BLaER1 treated with 17β-estradiol and CSF1 and Interleukin-3, amounts not matched to agents 10 nM and 100 nM (cell line): ENCODE measurements around the gene NXN.

Experiments
- H3K27ac ChIP-seq, 11 experiments: shearing (Covaris generic); formaldehyde crosslinking; 2 replicates each; pipeline ENCODE4 v1.8.1; 2022
- H3K27me3 ChIP-seq, 11 experiments: shearing (Covaris generic); formaldehyde crosslinking; 2 replicates each; pipeline ENCODE4 v1.8.1; 2022
- H3K36me3 ChIP-seq, 11 experiments: shearing (Covaris generic); formaldehyde crosslinking; 2 replicates each; pipeline ENCODE4 v1.8.1; 2022
- H3K4me1 ChIP-seq, 10 experiments: shearing (Covaris generic); formaldehyde crosslinking; 2 replicates each; pipeline ENCODE4 v1.8.1; 2022
- H3K4me2 ChIP-seq, 11 experiments: shearing (Covaris generic); formaldehyde crosslinking; 2 replicates each; pipeline ENCODE4 v1.8.1; 2022
- H3K4me3 ChIP-seq, 10 experiments: shearing (Covaris generic); formaldehyde crosslinking; 2 replicates each; pipeline ENCODE4 v1.8.1; 2022
- H3K9ac ChIP-seq, 11 experiments: shearing (Covaris generic); formaldehyde crosslinking; 2 replicates each; pipeline ENCODE4 v1.8.1; 2022
- H3K9me3 ChIP-seq, 11 experiments: shearing (Covaris generic); formaldehyde crosslinking; replicated peaks in 1 of 11; 2 replicates each; pipeline ENCODE4 v1.8.1; 2022
- H4K20me1 ChIP-seq, 11 experiments: shearing (Covaris generic); formaldehyde crosslinking; 2 replicates each; pipeline ENCODE4 v1.8.1; 2022
- Cebpa-rat ChIP-seq, 11 experiments: shearing (Covaris generic); IDR thresholded peaks; 2 replicates each; pipeline ENCODE4 v1.8.1; 2022

The NXN gene

GRCh38 chr17:1019451-1019850 lies 39.9 kb upstream of the NXN start:
- Histone ChIP-seq H3K36me3 (peaks cover 0 to 86% (median 0%) of the 10 kb centered on the region in 11 experiments; a peak in 10 of 22 replicates), H4K20me1 (peaks cover 0 to 100% (median 53%) of the 10 kb centered on the region in 11 experiments; a peak in 18 of 22 replicates), H3K9me3 (no peaks in the 10 kb centered on the region), H3K4me3 (0 out of 20 replicates have a peak overlapping the region, but pooled peaks of 1 of the 10 experiments have one; percentile 2), H3K9ac (peak overlapping the region in 8 of 11 experiments; percentile 10 to 52 (median 25); a peak in 11 of 22 replicates), H3K27ac (peak overlapping the region in 1 of 11 experiments; percentile 6; a peak in 1 of 22 replicates), H3K4me1 (peaks cover 22 to 73% (median 62%) of the 10 kb centered on the region in 10 experiments), H3K4me2 (peak overlapping the region; percentile 37 to 90 (median 83); a peak in 21 of 22 replicates), H3K27me3 (no peaks in the 10 kb centered on the region)
- TF ChIP-seq Cebpa-rat (IDR thresholded peaks at IDR 0.05), result no peak

DNA sequence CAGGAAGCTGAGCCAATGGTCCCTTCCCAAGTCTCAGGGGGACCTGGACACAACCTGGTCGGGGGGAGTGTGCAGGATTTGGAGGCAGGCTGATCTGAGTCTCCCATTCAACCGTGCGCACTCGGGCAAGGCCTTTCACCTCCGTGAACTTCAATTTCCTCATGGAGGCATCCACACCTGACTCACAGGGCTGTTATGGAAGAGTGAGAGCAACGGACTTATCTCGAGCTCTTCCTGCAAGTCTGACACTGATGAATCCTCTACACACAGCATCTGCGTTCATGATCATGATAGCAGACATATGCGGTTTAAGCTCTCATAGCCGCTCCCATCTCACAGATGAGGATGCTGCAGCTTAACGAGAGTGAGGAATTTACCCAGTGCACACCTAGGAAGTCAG lies 39.0 kb upstream of the NXN start:
- peaks cover 22 to 76% (median 66%) of the 10 kb centered on the region in 10 experiments for H3K4me1 ChIP-seq
- no peak overlapping the region for H3K4me3 ChIP-seq
- H3K9me3 ChIP-seq, result no peaks in the 10 kb centered on the region
- H3K27me3 ChIP-seq, result no peaks in the 10 kb centered on the region
- H3K4me2 ChIP-seq, result peak overlapping the region in 7 of 11 experiments; percentile 79 to 90 (median 84); a peak in 12 of 22 replicates
- peaks cover 0 to 100% (median 50%) of the 10 kb centered on the region in 11 experiments; a peak in 18 of 22 replicates for H4K20me1 ChIP-seq
- TF ChIP-seq Cebpa-rat (IDR thresholded peaks at IDR 0.05), result no peak
- peak overlapping the region in 3 of 11 experiments; percentile 18 to 52 (median 41); a peak in 2 of 22 replicates for H3K9ac ChIP-seq
- peaks cover 0 to 83% (median 0%) of the 10 kb centered on the region in 11 experiments; a peak in 10 of 22 replicates for H3K36me3 ChIP-seq
- no peak overlapping the region for H3K27ac ChIP-seq

DNA sequence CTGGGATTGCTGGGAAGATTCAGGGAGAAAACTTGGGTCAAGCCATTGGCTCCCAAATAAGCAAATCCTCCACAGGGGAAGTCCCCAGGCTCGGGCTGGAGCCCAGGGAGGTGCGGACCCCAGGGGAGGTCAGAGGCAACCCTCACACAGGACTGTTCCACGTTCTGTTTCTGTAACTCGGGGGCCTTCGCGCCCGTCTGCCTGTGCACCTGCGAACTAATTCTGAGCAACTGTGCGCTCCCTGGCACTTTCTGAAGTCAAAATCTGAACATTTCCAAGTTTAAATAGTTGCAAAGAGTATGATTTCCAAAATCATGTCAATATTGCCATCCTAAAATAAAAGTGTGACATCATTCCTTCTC lies 34.1 kb upstream of the NXN start:
- H3K4me1 ChIP-seq, result peaks cover under 1 to 61% (median 40%) of the 10 kb centered on the region in 10 experiments; a peak in 19 of 20 replicates
- peak overlapping the region in 5 of 11 experiments; percentile 11 to 64 (median 49); a peak in 9 of 22 replicates for H3K4me2 ChIP-seq
- no peak overlapping the region for H3K4me3 ChIP-seq
- H3K27ac ChIP-seq, result no peak overlapping the region
- H3K27me3 ChIP-seq, result no peaks in the 10 kb centered on the region
- no peak overlapping the region for H3K9ac ChIP-seq
- H3K36me3 ChIP-seq, result peaks cover 0 to 85% (median 19%) of the 10 kb centered on the region in 11 experiments; a peak in 17 of 22 replicates
- no peaks in the 10 kb centered on the region for H3K9me3 ChIP-seq
- no peak for TF ChIP-seq Cebpa-rat (IDR thresholded peaks at IDR 0.05)
- peaks cover 0 to 98% (median 41%) of the 10 kb centered on the region in 11 experiments; a peak in 17 of 22 replicates for H4K20me1 ChIP-seq

- no peak for TF ChIP-seq Cebpa-rat (IDR thresholded peaks at IDR 0.05)
- H4K20me1 ChIP-seq, result peaks cover 0 to 98% (median 42%) of the 10 kb centered on the region in 11 experiments; a peak in 19 of 22 replicates
- H3K4me3 ChIP-seq, result no peak overlapping the region
- no peak overlapping the region for H3K9ac ChIP-seq
- no peak overlapping the region for H3K27ac ChIP-seq
- H3K36me3 ChIP-seq, result peaks cover 0 to 85% (median 19%) of the 10 kb centered on the region in 11 experiments; a peak in 17 of 22 replicates
- no peaks in the 10 kb centered on the region for H3K27me3 ChIP-seq
- peak overlapping the region in 5 of 11 experiments; percentile 11 to 64 (median 49); a peak in 10 of 22 replicates for H3K4me2 ChIP-seq
- no peaks in the 10 kb centered on the region for H3K9me3 ChIP-seq
- peaks cover 7 to 62% (median 39%) of the 10 kb centered on the region in 10 experiments; a peak in 19 of 20 replicates for H3K4me1 ChIP-seq
Observed at GRCh38 chr17:1012823-1013728, 33.5 kb upstream of the NXN start.

GRCh38 chr17:1011760-1012735 lies 32.5 kb upstream of the NXN start:
- Histone ChIP-seq H3K4me1 (peaks cover 17 to 69% (median 44%) of the 10 kb centered on the region in 10 experiments; a peak in 19 of 20 replicates), H3K4me3 (no peak overlapping the region), H3K36me3 (peaks cover 3 to 88% (median 27%) of the 10 kb centered on the region in 11 experiments; a peak in 19 of 22 replicates), H3K4me2 (peak overlapping the region in 1 of 11 experiments; percentile 49; a peak in 3 of 22 replicates), H3K27ac (no peak overlapping the region), H3K27me3 (no peaks in the 10 kb centered on the region), H3K9me3 (no peaks in the 10 kb centered on the region), H3K9ac (no peak overlapping the region), H4K20me1 (peaks cover 0 to 98% (median 48%) of the 10 kb centered on the region in 11 experiments; a peak in 19 of 22 replicates)
- no peak for TF ChIP-seq Cebpa-rat (IDR thresholded peaks at IDR 0.05)

DNA sequence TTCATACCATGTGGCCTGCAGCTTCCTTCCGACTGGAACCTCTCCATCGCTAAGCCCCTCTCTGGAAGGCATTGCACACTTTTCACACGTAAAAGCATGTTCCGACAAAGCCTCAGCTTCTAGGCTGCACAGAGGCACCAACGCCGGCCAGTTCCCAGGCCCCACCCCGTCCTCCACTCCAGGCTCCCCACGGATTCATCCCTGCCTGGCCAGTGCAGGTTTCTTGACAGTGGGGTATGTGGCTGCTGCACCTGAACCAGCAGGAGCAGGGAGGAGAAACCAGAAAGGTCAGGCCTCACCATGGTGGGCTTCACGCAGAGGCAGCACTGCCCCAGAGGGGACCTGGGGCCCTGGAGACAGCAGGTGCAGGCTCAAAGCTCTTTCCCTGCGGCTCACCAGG lies 31.6 kb upstream of the NXN start:
- Histone ChIP-seq H3K4me2 (peak overlapping the region in 1 of 11 experiments; percentile 10; a peak in 1 of 22 replicates), H3K4me3 (no peak overlapping the region), H3K9me3 (no peaks in the 10 kb centered on the region), H3K27ac (no peak overlapping the region), H3K4me1 (peaks cover 24 to 69% (median 44%) of the 10 kb centered on the region in 10 experiments), H3K9ac (no peak overlapping the region), H3K36me3 (peaks cover 4 to 87% (median 33%) of the 10 kb centered on the region in 11 experiments; a peak in 19 of 22 replicates), H3K27me3 (no peaks in the 10 kb centered on the region), H4K20me1 (peaks cover 0 to 95% (median 52%) of the 10 kb centered on the region in 11 experiments; a peak in 19 of 22 replicates)
- TF ChIP-seq Cebpa-rat (IDR thresholded peaks at IDR 0.05), result no peak

DNA sequence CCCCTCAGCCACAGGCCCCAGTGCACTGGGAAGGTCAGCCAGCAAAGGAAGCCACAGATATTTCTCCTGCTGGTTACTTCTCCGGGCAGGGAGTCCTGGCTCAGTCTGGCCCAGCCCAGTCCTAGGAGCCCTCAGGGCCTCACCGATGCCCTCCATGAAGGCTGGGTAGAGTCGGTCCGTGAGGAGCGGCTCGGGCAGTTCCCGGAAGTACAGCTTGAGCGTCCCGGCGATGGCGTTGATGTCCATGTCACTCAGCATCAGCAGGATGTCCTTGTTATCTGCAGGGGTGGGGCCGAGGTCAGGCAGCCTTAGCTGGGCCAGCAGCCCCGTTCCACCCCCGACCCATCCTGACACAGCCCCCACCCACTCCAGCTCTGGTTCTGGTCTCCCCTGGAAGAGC lies 31.0 kb upstream of the NXN start:
- Histone ChIP-seq H3K27me3 (no peaks in the 10 kb centered on the region), H3K9me3 (no peaks in the 10 kb centered on the region), H3K9ac (no peak overlapping the region), H3K36me3 (peaks cover 4 to 87% (median 34%) of the 10 kb centered on the region in 11 experiments; a peak in 19 of 22 replicates), H3K27ac (no peak overlapping the region), H3K4me2 (peak overlapping the region in 3 of 11 experiments; percentile 5 to 81 (median 49); a peak in 1 of 22 replicates), H4K20me1 (peaks cover 0 to 95% (median 57%) of the 10 kb centered on the region in 11 experiments; a peak in 19 of 22 replicates), H3K4me3 (no peak overlapping the region), H3K4me1 (peaks cover 29 to 74% (median 50%) of the 10 kb centered on the region in 10 experiments)
- TF ChIP-seq Cebpa-rat (IDR thresholded peaks at IDR 0.05), result no peak

GRCh38 chr17:1010086-1010450 lies 30.5 kb upstream of the NXN start:
- Histone ChIP-seq H3K36me3 (peaks cover 4 to 89% (median 35%) of the 10 kb centered on the region in 11 experiments; a peak in 19 of 22 replicates), H3K27ac (no peak overlapping the region), H3K4me2 (peak overlapping the region in 7 of 11 experiments; percentile 5 to 81 (median 48); a peak in 11 of 22 replicates), H3K9me3 (no peaks in the 10 kb centered on the region), H3K4me1 (peaks cover 35 to 79% (median 55%) of the 10 kb centered on the region in 10 experiments), H3K27me3 (no peaks in the 10 kb centered on the region), H4K20me1 (peaks cover 3 to 95% (median 61%) of the 10 kb centered on the region in 11 experiments; a peak in 20 of 22 replicates), H3K4me3 (no peak overlapping the region), H3K9ac (peak overlapping the region in 3 of 11 experiments; percentile 18 to 26 (median 19); a peak in 2 of 22 replicates)
- no peak for TF ChIP-seq Cebpa-rat (IDR thresholded peaks at IDR 0.05)
